Astrocyte of the cerebellum (primary cell): ENCODE data around the gene FAM184B.

ENCODE experiments used
- DNase-seq: peaks from one replicate; pipeline ENCODE4 v3.0.0-alpha.2; 2011; ENCODE audit warnings: low read depth
- H3K4me3 ChIP-seq: 2 replicates; pipeline ENCODE4 v1.5.1; 2011; ENCODE audit warnings: mild to moderate bottlenecking, low read depth, low read length, moderate library complexity
- in situ Hi-C: cut with HindIII; loops from 2 replicates; pipeline ENCODE4 v1.10.0; 2017; ENCODE audit warnings: low sequenced_read_pairs
- TF ChIP-seq, protein P1 (sequence below): IDR thresholded peaks from 2 replicates; pipeline ENCODE4 v1.5.1; 2012; ENCODE audit warnings: low read length, low read depth, moderate library complexity, mild to moderate bottlenecking; ENCODE audit errors: missing control alignments

The FAM184B gene

GRCh38 chr4:17722356-17722700 lies 59.1 kb downstream of the FAM184B start:
- in situ Hi-C loops, result no loop called here
- TF ChIP-seq, protein P1, sequence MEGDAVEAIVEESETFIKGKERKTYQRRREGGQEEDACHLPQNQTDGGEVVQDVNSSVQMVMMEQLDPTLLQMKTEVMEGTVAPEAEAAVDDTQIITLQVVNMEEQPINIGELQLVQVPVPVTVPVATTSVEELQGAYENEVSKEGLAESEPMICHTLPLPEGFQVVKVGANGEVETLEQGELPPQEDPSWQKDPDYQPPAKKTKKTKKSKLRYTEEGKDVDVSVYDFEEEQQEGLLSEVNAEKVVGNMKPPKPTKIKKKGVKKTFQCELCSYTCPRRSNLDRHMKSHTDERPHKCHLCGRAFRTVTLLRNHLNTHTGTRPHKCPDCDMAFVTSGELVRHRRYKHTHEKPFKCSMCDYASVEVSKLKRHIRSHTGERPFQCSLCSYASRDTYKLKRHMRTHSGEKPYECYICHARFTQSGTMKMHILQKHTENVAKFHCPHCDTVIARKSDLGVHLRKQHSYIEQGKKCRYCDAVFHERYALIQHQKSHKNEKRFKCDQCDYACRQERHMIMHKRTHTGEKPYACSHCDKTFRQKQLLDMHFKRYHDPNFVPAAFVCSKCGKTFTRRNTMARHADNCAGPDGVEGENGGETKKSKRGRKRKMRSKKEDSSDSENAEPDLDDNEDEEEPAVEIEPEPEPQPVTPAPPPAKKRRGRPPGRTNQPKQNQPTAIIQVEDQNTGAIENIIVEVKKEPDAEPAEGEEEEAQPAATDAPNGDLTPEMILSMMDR, result no peak
- no peak for DNase-seq
- no peak overlapping the region for H3K4me3 ChIP-seq

DNA sequence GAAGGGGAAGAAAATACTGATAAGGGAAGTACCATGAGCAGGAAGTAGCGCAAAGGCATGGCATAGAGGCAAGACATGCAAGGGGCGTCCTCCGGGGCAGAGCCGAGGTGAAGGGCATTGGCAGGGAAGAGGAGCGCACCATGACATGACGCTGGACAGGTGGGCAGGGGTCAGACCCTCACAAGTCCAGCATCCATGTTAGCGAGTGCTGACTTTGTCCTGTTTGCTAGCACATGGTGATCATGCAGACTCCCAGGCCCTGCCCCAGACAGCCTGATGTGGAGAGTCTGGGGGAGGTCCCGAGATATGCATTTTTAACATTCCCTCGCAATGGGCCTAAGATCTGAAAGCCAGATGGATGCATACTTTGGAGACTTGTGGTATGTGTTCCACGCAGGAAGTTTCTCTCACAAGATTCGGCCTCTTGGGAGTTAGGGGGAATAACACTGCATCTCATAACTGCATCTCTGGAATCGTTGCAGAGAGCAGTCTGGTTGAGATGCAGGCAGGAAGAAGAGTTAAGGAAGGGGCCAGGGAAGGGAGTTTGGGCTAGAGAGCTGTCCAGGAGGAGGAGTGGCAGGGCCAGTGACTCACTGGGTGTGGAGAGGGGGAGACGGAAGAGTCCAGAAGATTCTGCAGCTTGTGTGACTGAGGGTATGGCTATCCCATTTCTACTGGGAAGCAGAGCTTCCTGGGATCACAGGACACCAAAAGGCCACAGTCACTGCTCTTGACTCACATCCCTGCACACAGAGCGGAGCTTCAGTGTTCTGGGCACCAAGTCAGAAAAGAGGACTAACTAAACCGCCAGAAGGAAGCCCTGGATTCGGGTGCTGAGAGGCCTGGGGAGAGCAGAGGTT lies 59.7 kb downstream of the FAM184B start:
- TF ChIP-seq, protein P1, result no peak
- in situ Hi-C loops, result no loop called here
- no peak overlapping the region for H3K4me3 ChIP-seq
- no peak for DNase-seq

DNA sequence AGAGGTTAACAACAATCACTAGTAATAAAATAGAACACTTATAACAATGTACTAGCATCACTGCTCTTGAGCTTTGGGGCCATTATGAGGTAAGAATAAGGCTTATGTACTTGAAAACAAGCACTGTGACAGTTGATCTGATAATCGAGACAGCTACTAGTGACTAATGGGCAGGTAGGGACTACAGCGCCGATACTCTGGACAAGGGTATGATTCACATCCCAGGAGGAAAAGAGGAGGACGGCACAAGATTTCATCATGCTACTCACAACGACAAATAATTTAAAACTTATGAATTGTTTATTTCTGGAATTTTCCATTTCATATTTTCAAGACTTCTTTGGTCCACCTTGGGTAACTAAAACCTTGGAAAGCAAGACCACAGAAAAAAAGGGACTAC lies 62.3 kb downstream of the FAM184B start:
- in situ Hi-C loops, result no loop called here
- TF ChIP-seq, protein P1, result no peak
- DNase-seq, result no peak
- no peak overlapping the region for H3K4me3 ChIP-seq

DNA sequence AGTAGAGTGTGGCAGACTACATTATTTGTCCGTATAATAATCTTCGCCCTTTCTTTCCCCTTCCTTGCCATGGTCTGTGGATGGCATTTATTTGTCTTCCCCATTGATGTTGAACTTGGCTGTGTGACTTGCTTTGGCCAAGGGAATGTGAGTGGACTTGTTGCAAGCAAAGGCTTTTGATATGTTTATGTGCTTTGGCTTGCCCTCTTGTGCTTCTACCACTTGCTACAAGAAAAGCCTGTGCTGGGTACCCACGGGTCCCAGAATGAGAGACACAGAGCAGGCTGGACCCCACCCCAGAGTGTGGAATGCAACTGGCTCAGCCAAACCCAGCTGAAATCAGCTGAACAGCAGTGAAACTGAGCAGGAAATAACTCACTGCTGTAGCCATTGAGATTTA lies 63.0 kb downstream of the FAM184B start:
- in situ Hi-C loops, result no loop called here
- no peak for DNase-seq
- TF ChIP-seq, protein P1, result no peak
- H3K4me3 ChIP-seq, result no peak overlapping the region

GRCh38 chr4:17717301-17717700 lies 64.1 kb downstream of the FAM184B start:
- TF ChIP-seq, protein P1, result no peak
- in situ Hi-C loops, result no loop called here
- H3K4me3 ChIP-seq, result no peak overlapping the region
- no peak for DNase-seq

DNA sequence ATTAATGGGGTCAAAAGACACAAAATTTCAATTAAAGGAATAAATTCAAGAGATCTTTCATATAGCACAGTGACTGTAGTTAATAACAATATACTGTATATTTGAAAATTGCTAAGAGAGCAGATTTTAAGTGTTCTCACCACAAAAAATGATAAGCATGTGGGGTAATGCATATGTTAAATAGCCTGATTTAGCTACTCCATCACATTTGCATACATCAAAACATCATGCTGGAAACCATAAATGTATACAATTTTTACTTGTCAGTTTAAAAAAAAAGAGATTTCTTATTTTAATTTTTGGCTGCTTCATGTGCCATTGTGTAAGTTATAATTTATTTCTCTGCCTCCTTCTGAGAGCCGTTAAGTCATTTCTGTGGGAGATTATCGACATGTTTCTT lies 65.9 kb downstream of the FAM184B start:
- H3K4me3 ChIP-seq, result no peak overlapping the region
- in situ Hi-C loops, result no loop called here
- DNase-seq, result no peak
- TF ChIP-seq, protein P1, result no peak
